Esophagus muscularis mucosa (tissue), 4 donors: Measurements from ENCODE around the gene NONO. TPM values are rescaled to one million over a fixed set of nuclear protein-coding genes. Genes with fewer than 3 reads are reported as not detected.

Source experiments
- DNase-seq: peaks from one replicate; pipeline ENCODE4 v3.0.0-alpha.2; 2017; ENCODE audit errors: extremely low spot score
- H3K27ac ChIP-seq, 4 donors: fragments of 200-600 bp; sonication (generic); replicated peaks in 1 of 4; 1 replicate in 3 of 4; 2 replicates in 1 of 4; pipeline ENCODE4 v1.5.1; 2016 to 2019; ENCODE audit warnings: mild to moderate bottlenecking in 1 of 4
- H3K27me3 ChIP-seq, 4 donors: fragments of 200-600 bp; sonication (generic); one replicate each; pipeline versions ENCODE4 v1.5.1 to v1.6.0; 2016 to 2019
- H3K36me3 ChIP-seq, 4 donors: fragments of 200-600 bp; sonication (generic); one replicate each; pipeline ENCODE4 v1.5.1; 2016 to 2019
- H3K4me1 ChIP-seq, 4 donors: fragments of 200-600 bp; sonication (generic); one replicate each; pipeline ENCODE4 v1.5.1; 2016 to 2019
- H3K4me3 ChIP-seq, 4 donors: fragments of 200-600 bp; sonication (generic); 1 replicate in 2 of 4; 2 replicates in 2 of 4; pipeline ENCODE4 v1.5.1; 2016 to 2019; ENCODE audit warnings: mild to moderate bottlenecking in 4 of 4, moderate library complexity in 1 of 4
- H3K9me3 ChIP-seq, 4 donors: fragments of 200-600 bp; sonication (generic); 1 replicate in 3 of 4; 2 replicates in 1 of 4; pipeline ENCODE4 v1.5.1; 2016 to 2019
- EP300 ChIP-seq: sonication (generic); formaldehyde crosslinking; IDR thresholded peaks from one replicate; pipeline ENCODE4 v1.6.1; 2017; ENCODE audit warnings: antibody characterized with exemption
- POLR2A ChIP-seq: fragments of 450-650 bp; IDR thresholded peaks from one replicate; pipeline ENCODE4 v1.6.1; 2017; ENCODE audit warnings: antibody characterized with exemption, moderate library complexity, mild to moderate bottlenecking, low read depth
- POLR2AphosphoS5 ChIP-seq, 2 donors: sonication (generic); formaldehyde crosslinking; IDR thresholded peaks; one replicate each; pipeline ENCODE4 v1.6.1; 2017; ENCODE audit warnings: antibody characterized with exemption in 2 of 2
- WGBS: methylation state at CpG from one replicate; pipeline ENCODE4 v1.1.5; 2018; 5-methylcytosine and 5-hydroxymethylcytosine counted together
- intact Hi-C: fragments of 100-400 bp; cut with DNase I; formaldehyde crosslinking; loops from one replicate; pipeline ENCODE4 v1.15.1; 2023
- total RNA-seq, 4 donors: library from RNA; depleted of rRNA; stranded (reverse); fragments of >200 nt; gene quantifications; one replicate each; pipeline versions ENCODE4 v1.1.0 to v1.2.1, GENCODE V29; 2016
- TF ChIP-seq, protein P1 (sequence below), 3 experiments: fragments of 200-600 bp in 2 of 3; fragments of 450-650 bp in 1 of 3; sonication (generic) in 2 of 3; IDR thresholded peaks; one replicate each; pipeline ENCODE4 v1.5.1; 2017 to 2019; ENCODE audit warnings: antibody characterized with exemption in 3 of 3, mild to moderate bottlenecking in 2 of 3, moderate library complexity in 1 of 3

NONO gene
- total RNA-seq, 4 donors from 2014 or later: 191 to 237 (median 235) TPM

DNA sequence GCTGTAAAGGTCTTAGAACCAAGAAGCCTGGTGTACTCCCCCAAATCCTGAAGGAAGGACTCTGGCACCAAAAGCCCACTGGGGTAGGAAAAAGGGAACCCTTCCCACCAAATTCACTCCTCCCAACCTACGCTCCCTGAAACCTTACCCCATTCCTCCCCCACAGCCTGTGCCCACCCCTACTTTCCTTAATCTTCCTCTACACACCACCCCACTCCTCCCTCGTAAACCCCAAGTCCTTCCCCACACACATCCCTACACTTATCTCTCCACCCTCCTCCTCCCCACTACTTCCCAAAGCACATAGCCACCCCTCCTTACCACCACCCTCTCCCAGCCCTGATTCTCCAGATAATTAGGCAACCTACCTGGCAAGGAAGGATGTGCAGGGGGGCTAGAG, 31.2 kb upstream of the NONO start:
- no peaks in the 10 kb centered on the region for H3K27me3 ChIP-seq
- intact Hi-C loops: loop anchor here (10.0 kb wide), 2 partner anchors 113 to 127 kb away; partner anchors contain the start of gene TAF1
- TF ChIP-seq EP300: no peak
- no peak for TF ChIP-seq POLR2AphosphoS5 (IDR thresholded peaks at IDR 0.05)
- TF ChIP-seq POLR2A: no peak
- no peak overlapping the region for H3K4me3 ChIP-seq
- H3K36me3 ChIP-seq: peaks cover 10 to 37% (median 32%) of the 10 kb centered on the region in 4 donors
- WGBS: 52% methylated on average over 2 of the region's 2 CpGs
- H3K27ac ChIP-seq: no peak overlapping the region
- no peaks in the 10 kb centered on the region for H3K9me3 ChIP-seq
- no peak for DNase-seq
- H3K4me1 ChIP-seq: peaks cover 6 to 26% (median 21%) of the 10 kb centered on the region in 4 donors

DNA sequence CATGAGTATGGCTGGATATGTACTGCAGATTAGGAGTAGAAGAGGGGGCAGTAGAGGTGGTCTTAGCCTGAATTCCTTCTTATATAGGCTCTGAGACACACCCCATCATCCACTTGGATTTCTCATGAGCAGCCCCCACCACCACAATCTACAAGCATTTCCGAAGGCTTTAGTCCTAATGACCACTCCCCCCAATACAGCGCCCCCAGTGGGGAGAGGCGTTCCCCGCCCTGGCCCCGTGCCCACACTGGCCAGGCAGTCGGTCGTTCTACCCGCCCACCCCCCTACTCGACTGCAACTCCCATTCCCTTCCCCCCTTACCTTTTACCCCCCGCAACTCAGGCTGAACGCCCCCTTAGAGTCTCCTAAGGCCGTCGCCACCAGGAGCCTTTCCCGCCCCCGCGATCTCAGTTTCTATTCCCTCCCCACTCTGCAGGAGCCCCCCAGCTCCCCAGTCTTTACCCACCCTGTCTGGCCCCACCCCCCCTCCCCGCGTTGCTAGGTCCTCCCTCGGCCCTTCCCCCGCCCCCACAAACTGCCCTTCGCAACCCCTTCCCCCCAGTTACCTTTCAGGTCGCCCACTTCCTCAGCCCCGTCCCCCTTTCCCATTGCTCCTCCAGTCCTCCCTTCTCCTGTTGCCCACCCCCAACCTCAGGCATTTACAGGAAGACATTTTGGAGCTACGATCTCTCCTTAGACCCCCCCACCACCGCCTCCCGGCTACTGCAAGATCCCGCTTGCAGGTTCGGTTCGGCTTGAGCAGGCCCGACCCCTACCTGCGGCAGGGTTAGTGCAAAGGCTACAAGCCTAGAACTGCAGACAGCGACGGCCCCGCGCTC, 30.0 kb upstream of the NONO start:
- no peak for TF ChIP-seq EP300
- TF ChIP-seq, protein P1, sequence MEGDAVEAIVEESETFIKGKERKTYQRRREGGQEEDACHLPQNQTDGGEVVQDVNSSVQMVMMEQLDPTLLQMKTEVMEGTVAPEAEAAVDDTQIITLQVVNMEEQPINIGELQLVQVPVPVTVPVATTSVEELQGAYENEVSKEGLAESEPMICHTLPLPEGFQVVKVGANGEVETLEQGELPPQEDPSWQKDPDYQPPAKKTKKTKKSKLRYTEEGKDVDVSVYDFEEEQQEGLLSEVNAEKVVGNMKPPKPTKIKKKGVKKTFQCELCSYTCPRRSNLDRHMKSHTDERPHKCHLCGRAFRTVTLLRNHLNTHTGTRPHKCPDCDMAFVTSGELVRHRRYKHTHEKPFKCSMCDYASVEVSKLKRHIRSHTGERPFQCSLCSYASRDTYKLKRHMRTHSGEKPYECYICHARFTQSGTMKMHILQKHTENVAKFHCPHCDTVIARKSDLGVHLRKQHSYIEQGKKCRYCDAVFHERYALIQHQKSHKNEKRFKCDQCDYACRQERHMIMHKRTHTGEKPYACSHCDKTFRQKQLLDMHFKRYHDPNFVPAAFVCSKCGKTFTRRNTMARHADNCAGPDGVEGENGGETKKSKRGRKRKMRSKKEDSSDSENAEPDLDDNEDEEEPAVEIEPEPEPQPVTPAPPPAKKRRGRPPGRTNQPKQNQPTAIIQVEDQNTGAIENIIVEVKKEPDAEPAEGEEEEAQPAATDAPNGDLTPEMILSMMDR (IDR thresholded peaks at IDR 0.05): peak in 2 of 3 experiments; percentile 23 to 55
- no peak for DNase-seq
- Histone ChIP-seq H3K4me1 (peaks cover 6 to 26% (median 21%) of the 10 kb centered on the region in 4 donors), H3K36me3 (peaks cover 0 to 24% (median 20%) of the 10 kb centered on the region in 4 donors), H3K4me3 (peak overlapping the region; percentile 65 to 80 (median 68)), H3K27ac (peak overlapping the region; percentile 85 to 91 (median 89)), H3K27me3 (no peaks in the 10 kb centered on the region), H3K9me3 (no peaks in the 10 kb centered on the region)
- 23% methylated on average over 35 of the region's 35 CpGs for WGBS
- intact Hi-C loops: loop anchor here (10.0 kb wide), 2 partner anchors 111 to 129 kb away; partner anchors contain the start of gene TAF1

DNA sequence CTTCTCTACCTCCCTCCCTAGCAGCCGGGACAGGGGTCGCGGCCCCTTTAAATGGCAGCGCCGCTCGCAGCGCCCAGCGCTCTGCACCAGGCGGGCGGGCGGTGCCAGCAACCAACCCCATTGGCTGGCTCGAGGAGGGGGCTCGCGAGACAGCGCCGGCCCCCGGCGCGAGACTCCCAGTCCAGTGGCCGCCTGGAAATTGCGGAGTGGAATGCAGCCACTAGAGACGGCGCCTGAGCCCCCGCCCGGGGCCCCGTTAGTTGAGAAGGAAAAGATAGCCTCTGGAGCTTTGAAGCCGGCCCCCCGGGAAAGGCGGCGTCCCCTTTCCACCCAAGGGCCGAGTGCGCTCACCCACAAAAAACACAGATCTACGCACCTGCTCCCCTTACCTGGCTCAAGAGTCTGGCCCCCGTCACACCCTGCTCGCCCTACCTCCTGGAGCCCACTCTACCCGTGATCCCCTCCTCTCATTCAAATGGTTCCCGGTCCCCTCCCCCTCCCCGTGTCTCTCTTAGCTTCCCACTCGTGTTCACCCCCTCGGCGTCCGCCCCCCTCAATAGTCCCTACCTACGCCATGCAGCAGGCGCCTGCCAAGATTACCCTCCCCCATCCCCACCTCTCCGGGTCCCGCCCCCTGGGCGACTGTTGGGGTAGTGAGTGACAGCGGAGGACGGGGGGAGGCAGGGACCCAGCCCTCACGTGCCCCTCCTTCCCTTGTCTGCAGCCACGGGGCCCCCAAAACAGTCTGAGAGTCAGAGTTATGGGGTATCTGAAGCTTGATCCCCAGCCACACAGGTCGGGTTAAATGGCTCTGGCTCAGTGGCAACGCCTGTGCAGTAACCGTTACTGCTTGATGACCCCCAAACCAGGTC, 29.1 kb upstream of the NONO start, which contains the start of gene ZMYM3:
TSS of gene ZMYM3 (minus strand) at position 49 of the 872 bp plus-strand sequence. CDS start 885 bp downstream, outside the sequence.
- 34% methylated on average over 32 of the region's 54 CpGs for WGBS
- TF ChIP-seq POLR2AphosphoS5 (IDR thresholded peaks at IDR 0.05) (peak; percentile 68 to 71), POLR2A (no peak)
- TF ChIP-seq, protein P1 (IDR thresholded peaks at IDR 0.05): peak in 1 of 3 experiments; percentile 14
- H3K36me3 ChIP-seq: peaks cover 0 to 16% (median 12%) of the 10 kb centered on the region in 4 donors
- peak within 1 kb of the TSS; percentile 65 to 80 (median 68) for H3K4me3 ChIP-seq
- intact Hi-C loops: loop anchor here (10.0 kb wide), 2 partner anchors 110 to 130 kb away; partner anchors contain the start of gene TAF1
- peak; percentile 93 for DNase-seq
- peak within 1 kb of the TSS; percentile 85 to 91 (median 89) for H3K27ac ChIP-seq
- H3K27me3 ChIP-seq: no peaks in the 10 kb centered on the region
- H3K4me1 ChIP-seq: peaks cover 6 to 26% (median 21%) of the 10 kb centered on the region in 4 donors
- H3K9me3 ChIP-seq: no peaks in the 10 kb centered on the region

DNA sequence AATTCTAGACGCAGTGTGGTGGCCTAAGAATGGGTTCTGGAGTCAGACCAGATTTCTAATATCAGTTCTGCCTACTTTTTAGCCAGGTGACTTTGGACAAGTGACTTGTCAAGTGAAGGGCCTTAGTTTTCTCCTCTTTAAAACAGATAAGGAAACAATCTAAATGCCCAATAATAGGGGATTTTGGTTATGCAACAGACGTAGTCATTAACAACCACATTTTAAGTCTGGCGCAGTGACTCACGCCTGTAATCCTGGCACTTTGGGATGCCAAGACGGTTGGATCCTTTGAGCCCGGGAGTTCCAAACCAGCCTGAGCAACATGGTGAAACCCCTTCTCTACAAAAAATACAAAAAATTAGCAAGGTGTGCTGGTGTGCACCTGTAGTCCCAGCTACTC, 27.4 kb upstream of the NONO start:
- no peaks in the 10 kb centered on the region for H3K9me3 ChIP-seq
- peak overlapping the region in 2 of 4 donors; percentile 90 to 91 for H3K27ac ChIP-seq
- H3K4me1 ChIP-seq: peaks cover 6 to 26% (median 21%) of the 10 kb centered on the region in 4 donors
- intact Hi-C loops: loop anchor here (1.0 to 10.0 kb wide), 3 partner anchors 26 to 131 kb away; partner anchors contain the start of gene TAF1
- no peak overlapping the region for H3K4me3 ChIP-seq
- no peak for TF ChIP-seq POLR2AphosphoS5 (IDR thresholded peaks at IDR 0.05)
- no peak for TF ChIP-seq POLR2A
- TF ChIP-seq, protein P1 (IDR thresholded peaks at IDR 0.05): no peak
- no peak for TF ChIP-seq EP300
- 65% methylated on average over 6 of the region's 6 CpGs for WGBS
- H3K36me3 ChIP-seq: no peaks in the 10 kb centered on the region
- no peaks in the 10 kb centered on the region for H3K27me3 ChIP-seq
- DNase-seq: no peak
